AML-193 (cell line): ENCODE results near the gene OR5D16.
"Not testable (repeated sequence)": the region's sequence is repeated elsewhere in the genome, so short reads cannot be mapped to it uniquely, and the experiment has no call there.

Experiments
- DNase-seq, 2 experiments: peaks; one replicate each; lab custom pipeline; 2025; lab: John Stamatoyannopoulos, UW

OR5D16 gene

GRCh38 chr11:55838452-55838851 is at the start of gene OR5D16:
TSS of gene OR5D16 (plus strand) at chr11:55838752. CDS start at chr11:55838752, 0 bp downstream.
- no peak for DNase-seq

- DNase-seq, result no peak
Observed at GRCh38 chr11:55791606-55792005, 46.9 kb upstream of the OR5D16 start.

- no peak for DNase-seq
Observed at GRCh38 chr11:55793321-55793720, 45.2 kb upstream of the OR5D16 start.

- no peak for DNase-seq
Observed at GRCh38 chr11:55795256-55795655, 43.3 kb upstream of the OR5D16 start, which contains the start of gene OR5D14. TSS of gene OR5D14 (plus strand) at chr11:55795556. CDS start at chr11:55795556, 0 bp downstream.

GRCh38 chr11:55806248-55806647 is 32.3 kb upstream of the OR5D16 start:
- no peak for DNase-seq

GRCh38 chr11:55811067-55811466 is 27.5 kb upstream of the OR5D16 start, which contains the start of gene OR5L1:
TSS of gene OR5L1 (plus strand) at chr11:55811367. CDS start at chr11:55811467, 100 bp downstream.
- no peak for DNase-seq

GRCh38 chr11:55819330-55819729 is 19.2 kb upstream of the OR5D16 start, which contains the start of gene OR5D18:
TSS of gene OR5D18 (plus strand) at chr11:55819630. CDS start at chr11:55819630, 0 bp downstream.
- DNase-seq, result no peak

GRCh38 chr11:55826919-55827318 is 11.6 kb upstream of the OR5D16 start, which contains the start of gene OR5L2:
TSS of gene OR5L2 (plus strand) at chr11:55827219. CDS start at chr11:55827219, 0 bp downstream.
- DNase-seq, result no peak

- no peak for DNase-seq
Observed at GRCh38 chr11:55847453-55847852, 8.9 kb downstream of the OR5D16 start.

- DNase-seq, result no peak
Observed at GRCh38 chr11:55849037-55849436, 10.5 kb downstream of the OR5D16 start.

- no peak for DNase-seq
Observed at GRCh38 chr11:55852141-55852540, 13.6 kb downstream of the OR5D16 start.

GRCh38 chr11:55854704-55855103 is 16.2 kb downstream of the OR5D16 start:
- DNase-seq, result no peak

GRCh38 chr11:55867354-55867753 is 28.8 kb downstream of the OR5D16 start:
- DNase-seq, result not testable (repeated sequence)

- DNase-seq, result not testable (repeated sequence)
Observed at GRCh38 chr11:55872731-55873130, 34.2 kb downstream of the OR5D16 start.

GRCh38 chr11:55873146-55873545 is 34.6 kb downstream of the OR5D16 start:
- not testable (repeated sequence) for DNase-seq

- DNase-seq, result not testable (repeated sequence)
Observed at GRCh38 chr11:55882997-55883396, 44.4 kb downstream of the OR5D16 start, which contains the start of gene TRIM51. TSS of gene TRIM51 (plus strand) at chr11:55883297. CDS start at chr11:55885429, 2,132 bp downstream.

- not testable (repeated sequence) for DNase-seq
Observed at GRCh38 chr11:55884995-55885394, 46.4 kb downstream of the OR5D16 start.

- DNase-seq, result not testable (repeated sequence)
Observed at GRCh38 chr11:55885481-55885880, 46.9 kb downstream of the OR5D16 start.
